Measurements from ENCODE around the gene MAP6. TPM values are rescaled to one million over a fixed set of nuclear protein-coding genes. Genes with fewer than 3 reads are reported as not detected.
A peak's percentile ranks its signal among the peaks of the same experiment; 100 is the strongest.

The MAP6 gene
- total RNA-seq, 1 experiment from 2014 or later = not detected

DNA sequence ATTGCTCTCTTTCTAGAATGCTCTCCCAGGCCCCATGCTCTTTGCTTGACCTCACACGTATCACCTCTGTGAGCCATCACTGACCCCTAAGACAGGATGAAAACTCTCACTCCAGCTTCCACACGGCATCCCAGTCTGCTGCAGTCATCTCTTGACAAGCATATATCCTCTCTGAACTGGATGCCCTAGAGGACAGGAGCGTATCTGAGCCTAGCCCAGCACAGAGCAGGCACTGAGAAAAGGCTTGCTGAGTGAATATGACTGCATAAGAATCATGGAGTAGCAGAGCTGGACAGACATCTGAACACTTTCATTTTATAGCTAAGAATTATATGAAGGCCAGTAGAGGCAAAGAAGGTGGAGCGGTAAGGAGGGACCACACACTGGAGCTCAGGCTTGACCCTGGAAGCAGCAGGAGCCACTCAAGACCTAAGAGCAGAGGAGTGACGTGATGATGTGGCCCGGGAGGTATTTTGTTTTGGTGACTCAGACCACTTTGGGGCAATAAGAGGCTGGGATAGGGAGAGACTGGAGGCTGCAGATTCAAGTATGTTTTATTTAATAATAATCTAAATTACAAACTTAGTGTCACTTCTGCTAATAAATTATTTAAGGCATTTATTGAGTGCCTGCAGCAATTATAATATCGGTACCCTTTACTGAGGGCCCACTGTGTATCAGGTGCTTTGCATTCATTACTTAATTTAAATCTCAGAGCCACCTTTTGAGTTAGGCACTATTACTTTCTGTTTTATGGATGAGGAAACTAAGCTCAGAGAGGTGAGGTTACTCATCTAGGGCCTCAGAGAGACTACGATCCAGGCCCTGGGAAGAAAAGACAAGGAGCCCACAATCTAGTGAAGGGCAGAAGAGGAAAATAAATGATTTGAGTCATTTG, 42.6 kb downstream of the MAP6 start:
- Histone ChIP-seq H3K9me3 (ENCODE audit: control insufficient read depth in 1 of 2, insufficient read depth in 1 of 2, low read depth in 1 of 2, low read length in 2 of 2) (no peaks in the 10 kb centered on the region), H3K9ac (ENCODE audit: low read length) (no peak overlapping the region), H3K27ac (ENCODE audit: low read depth, low read length) (no peak overlapping the region), H2AFZ (ENCODE audit: low read depth, low read length, poor library complexity, severe bottlenecking) (no peak overlapping the region), H3K27me3 (ENCODE audit: insufficient read depth, low read length) (no peaks in the 10 kb centered on the region), H4K20me1 (ENCODE audit: insufficient read depth) (no peaks in the 10 kb centered on the region), H3K4me2 (ENCODE audit: low read length) (no peak overlapping the region), H3K4me1 (ENCODE audit: control insufficient read depth in 1 of 2, insufficient read depth in 2 of 2, low read length in 2 of 2) (peaks cover 0 to 8% of the 10 kb centered on the region in 2 experiments; a peak in 2 of 4 replicates), H3K36me3 (ENCODE audit: control insufficient read depth in 1 of 2, insufficient read depth in 2 of 2, low read length in 2 of 2) (no peaks in the 10 kb centered on the region), H3K4me3 (replicated peaks in 1 of 2; ENCODE audit: low read depth in 1 of 2, low read length in 2 of 2) (no peak overlapping the region), H3K9me2 (ENCODE audit: insufficient read depth) (no peaks in the 10 kb centered on the region), H3K79me2 (ENCODE audit: insufficient read depth, low read length) (no peaks in the 10 kb centered on the region)
- TF ChIP-seq JUND (IDR thresholded peaks at IDR 0.05) (no peak), CBX3 (IDR thresholded peaks at IDR 0.05; ENCODE audit: low read depth) (no peak), RAD21 (IDR thresholded peaks at IDR 0.05; ENCODE audit: low read depth) (no peak)
- ChIA-PET RAD21 (ENCODE audit: low non-redundant PET in 1 of 2, low total read pairs in 2 of 2, uncharacterized antibody in 2 of 2, unreplicated experiment in 2 of 2) (interaction anchor here in 1 of 2 experiments (0.6 kb wide), 1 partner anchor 52 kb away, joined by 9 read pairs; no protein-coding TSS in a partner anchor), CTCF (no interaction called here), POLR2A (interaction anchor here (1.1 kb wide), 1 partner anchor 10 kb away, joined by 3 read pairs; no protein-coding TSS in a partner anchor)
- intact Hi-C loops (cut with micrococcal nuclease) = no loop called here
- BruUV-seq (replicated peaks) = no TSS peak
- DNase-seq (ENCODE audit: low read depth, low spot score) = no peak
- ATAC-seq = peak; percentile 86

GRCh38 chr11:75625021-75625420, 43.8 kb downstream of the MAP6 start:
- H3K4me3 ChIP-seq (replicated peaks in 1 of 2; ENCODE audit: low read depth in 1 of 2, low read length in 2 of 2) = no peak overlapping the region
- no peaks in the 10 kb centered on the region for H3K27me3 ChIP-seq (ENCODE audit: insufficient read depth, low read length)
- H3K27ac ChIP-seq (ENCODE audit: low read depth, low read length) = no peak overlapping the region
- H3K36me3 ChIP-seq (ENCODE audit: control insufficient read depth in 1 of 2, insufficient read depth in 2 of 2, low read length in 2 of 2) = no peaks in the 10 kb centered on the region
- no peak overlapping the region for H3K4me2 ChIP-seq (ENCODE audit: low read length)
- intact Hi-C loops (cut with micrococcal nuclease) = no loop called here
- no peak overlapping the region for H3K9ac ChIP-seq (ENCODE audit: low read length)
- no peaks in the 10 kb centered on the region for H4K20me1 ChIP-seq (ENCODE audit: insufficient read depth)
- ChIA-PET POLR2A (no interaction called here), RAD21 (ENCODE audit: low non-redundant PET in 1 of 2, low total read pairs in 2 of 2, uncharacterized antibody in 2 of 2, unreplicated experiment in 2 of 2) (no interaction called here), CTCF (no interaction called here)
- H3K4me1 ChIP-seq (ENCODE audit: control insufficient read depth in 1 of 2, insufficient read depth in 2 of 2, low read length in 2 of 2) = peaks cover 0 to 8% of the 10 kb centered on the region in 2 experiments; a peak in 2 of 4 replicates
- no peak overlapping the region for H2AFZ ChIP-seq (ENCODE audit: low read depth, low read length, poor library complexity, severe bottlenecking)
- H3K79me2 ChIP-seq (ENCODE audit: insufficient read depth, low read length) = no peaks in the 10 kb centered on the region
- no TSS peak for BruUV-seq (replicated peaks)
- TF ChIP-seq SRF (IDR thresholded peaks at IDR 0.05; ENCODE audit: low read depth) (no peak), ELF1 (IDR thresholded peaks at IDR 0.05; ENCODE audit: borderline replicate concordance, low read depth) (no peak), SIN3A (IDR thresholded peaks at IDR 0.05; ENCODE audit: low read depth) (no peak), ZNF274 (IDR thresholded peaks at IDR 0.05; ENCODE audit: low read depth, low read length) (no peak), ZBTB33 (IDR thresholded peaks at IDR 0.05; ENCODE audit: extremely low read depth, insufficient replicate concordance, low read length) (no peak), YY1 (IDR thresholded peaks at IDR 0.05; ENCODE audit: extremely low read depth, insufficient replicate concordance, low read depth, low read length) (no peak)
- no peaks in the 10 kb centered on the region for H3K9me2 ChIP-seq (ENCODE audit: insufficient read depth)
- no peaks in the 10 kb centered on the region for H3K9me3 ChIP-seq (ENCODE audit: control insufficient read depth in 1 of 2, insufficient read depth in 1 of 2, low read depth in 1 of 2, low read length in 2 of 2)
- DNase-seq (ENCODE audit: low read depth, low spot score) (no peak), ATAC-seq (no peak)
